ENCODE measurements around the gene PFKP.

DNA sequence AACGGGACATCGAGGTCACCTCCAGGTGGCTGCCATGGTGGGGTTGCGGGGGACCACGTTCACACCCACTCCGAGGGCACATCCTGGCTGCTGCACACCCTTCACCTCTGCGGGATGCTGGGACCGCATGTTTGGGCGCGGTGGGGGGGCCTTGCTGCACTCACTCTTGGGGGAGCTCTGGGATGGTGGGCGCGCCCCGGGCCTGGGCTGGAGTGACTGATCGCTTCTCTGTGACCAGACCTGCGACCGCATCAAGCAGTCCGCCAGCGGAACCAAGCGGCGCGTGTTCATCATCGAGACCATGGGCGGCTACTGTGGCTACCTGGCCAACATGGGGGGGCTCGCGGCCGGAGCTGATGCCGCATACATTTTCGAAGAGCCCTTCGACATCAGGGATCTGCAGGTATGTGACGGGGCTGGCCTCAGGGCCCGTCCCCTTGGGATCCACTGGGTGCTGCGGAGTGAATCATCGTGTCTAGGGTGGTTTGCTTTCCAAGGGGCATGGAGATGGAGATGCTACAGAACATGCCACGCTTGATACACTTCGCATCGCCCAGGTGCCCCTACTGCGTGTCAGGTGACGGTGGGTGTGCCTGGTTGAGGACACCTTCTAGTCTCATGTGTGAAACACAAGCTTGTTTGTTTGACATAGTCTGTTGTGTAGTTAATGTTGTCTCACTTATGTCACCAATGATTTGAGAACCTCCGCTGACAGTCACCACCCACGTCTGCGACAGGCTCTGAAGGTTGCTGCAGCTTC lies 62.4 kb downstream of the PFKP start:
- TF ChIP-seq, protein P1, sequence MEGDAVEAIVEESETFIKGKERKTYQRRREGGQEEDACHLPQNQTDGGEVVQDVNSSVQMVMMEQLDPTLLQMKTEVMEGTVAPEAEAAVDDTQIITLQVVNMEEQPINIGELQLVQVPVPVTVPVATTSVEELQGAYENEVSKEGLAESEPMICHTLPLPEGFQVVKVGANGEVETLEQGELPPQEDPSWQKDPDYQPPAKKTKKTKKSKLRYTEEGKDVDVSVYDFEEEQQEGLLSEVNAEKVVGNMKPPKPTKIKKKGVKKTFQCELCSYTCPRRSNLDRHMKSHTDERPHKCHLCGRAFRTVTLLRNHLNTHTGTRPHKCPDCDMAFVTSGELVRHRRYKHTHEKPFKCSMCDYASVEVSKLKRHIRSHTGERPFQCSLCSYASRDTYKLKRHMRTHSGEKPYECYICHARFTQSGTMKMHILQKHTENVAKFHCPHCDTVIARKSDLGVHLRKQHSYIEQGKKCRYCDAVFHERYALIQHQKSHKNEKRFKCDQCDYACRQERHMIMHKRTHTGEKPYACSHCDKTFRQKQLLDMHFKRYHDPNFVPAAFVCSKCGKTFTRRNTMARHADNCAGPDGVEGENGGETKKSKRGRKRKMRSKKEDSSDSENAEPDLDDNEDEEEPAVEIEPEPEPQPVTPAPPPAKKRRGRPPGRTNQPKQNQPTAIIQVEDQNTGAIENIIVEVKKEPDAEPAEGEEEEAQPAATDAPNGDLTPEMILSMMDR (conservative IDR thresholded peaks at IDR 0.05; ENCODE audit: low read length): no peak
- TF ChIP-seq EZH2phosphoT487 (IDR thresholded peaks at IDR 0.05; ENCODE audit: borderline replicate concordance): no peak
